Left lobe of liver (tissue), 2 donors: ENCODE measurements around the gene CBARP. TPM values are rescaled to one million over a fixed set of nuclear protein-coding genes. Genes with fewer than 3 reads are reported as not detected.
"Not testable (repeated sequence)": the region's sequence is repeated elsewhere in the genome, so short reads cannot be mapped to it uniquely, and the experiment has no call there.

Source experiments
- ATAC-seq: fragments of 200-7000 bp; cut with Tn5 transposase; one replicate; pipeline ENCODE4 v1.9.1; 2020; ENCODE audit warnings: mild to moderate bottlenecking, moderate library complexity
- DNase-seq: peaks from one replicate; pipeline ENCODE4 v3.0.0-alpha.2; 2020; ENCODE audit warnings: low spot score
- total RNA-seq: library from RNA; stranded (reverse); gene quantifications from one replicate; pipeline ENCODE4 v1.2.1, GENCODE V29; 2021
- donor health status: DM: no; HTN: no; CAD: no; lungs with moderate emphysema.
- donor health status: DM: no; HTN: yes; CAD: no.

CBARP gene
- total RNA-seq, 1 donor from 2014 or later, result 0.38 TPM

- peak; percentile 24 for ATAC-seq
- peak; percentile 76 for DNase-seq
These were observed 16.9 kb upstream of the CBARP start for GRCh38 chr19:1254530-1255185.

GRCh38 chr19:1254081-1254527, 16.3 kb upstream of the CBARP start:
- DNase-seq, result peak; percentile 58
- no peak for ATAC-seq

GRCh38 chr19:1253514-1254080, 15.8 kb upstream of the CBARP start:
- DNase-seq, result peak; percentile 57
- no peak for ATAC-seq

- peak; percentile 8 for ATAC-seq
These were observed 15.2 kb upstream of the CBARP start for GRCh38 chr19:1252821-1253513.

GRCh38 chr19:1252221-1252820, 14.5 kb upstream of the CBARP start:
- DNase-seq (peak; percentile 83), ATAC-seq (peak; percentile 5)

More at GRCh38 chr19:1252821-1253513, 15.2 kb upstream of the CBARP start:
- peak; percentile 82 for DNase-seq

- DNase-seq (peak; percentile 75), ATAC-seq (no peak)
These were observed 13.8 kb upstream of the CBARP start for GRCh38 chr19:1251330-1252220.

- no peak for ATAC-seq
- DNase-seq, result peak; percentile 61
These were observed 12.8 kb upstream of the CBARP start for GRCh38 chr19:1250437-1251260.

GRCh38 chr19:1249990-1250436, 12.2 kb upstream of the CBARP start:
- no peak for DNase-seq
- no peak for ATAC-seq

- peak; percentile 31 for ATAC-seq
- peak; percentile 95 for DNase-seq
These were observed 11.6 kb upstream of the CBARP start for GRCh38 chr19:1249298-1249989.

GRCh38 chr19:1248786-1249297, 11.0 kb upstream of the CBARP start:
- peak; percentile 17 for ATAC-seq
- DNase-seq, result peak; percentile 91

- ATAC-seq (peak; percentile 33), DNase-seq (peak; percentile 92)
These were observed 10.5 kb upstream of the CBARP start, which contains the start of gene MIDN for GRCh38 chr19:1248139-1248785. Gene MIDN, plus strand, starts transcription at chr19:1248583. Its CDS starts 1,714 bp downstream, at chr19:1250297.

- peak; percentile 5 for ATAC-seq
- no peak for DNase-seq
These were observed 9.9 kb upstream of the CBARP start for GRCh38 chr19:1247748-1248138.

GRCh38 chr19:1246265-1247087, 8.7 kb upstream of the CBARP start:
- peak; percentile 61 for DNase-seq
- ATAC-seq, result not testable (repeated sequence)

GRCh38 chr19:1245494-1246264, 7.9 kb upstream of the CBARP start:
- DNase-seq, result peak; percentile 94

GRCh38 chr19:1244693-1245451, 7.1 kb upstream of the CBARP start:
- DNase-seq (peak; percentile 99), ATAC-seq (peak; percentile 37)

More at GRCh38 chr19:1245494-1246264, 7.9 kb upstream of the CBARP start:
- peak; percentile 14 for ATAC-seq
